Nucleus accumbens (tissue), 56 donors: ENCODE measurements around the gene GRID2.

Source experiments
- DNase-seq, 56 donors: peaks; one replicate each; lab custom pipeline; 2025; lab: John Stamatoyannopoulos, UW

The GRID2 gene

GRCh38 chr4:92864096-92864495, 560.3 kb downstream of the GRID2 start:
- peak in 7 of 56 donors; percentile 1 to 26 (median 5) for DNase-seq

GRCh38 chr4:92872604-92873003, 568.8 kb downstream of the GRID2 start:
- no peak for DNase-seq

GRCh38 chr4:92885632-92886031, 581.9 kb downstream of the GRID2 start:
- no peak for DNase-seq

GRCh38 chr4:92952426-92952825, 648.7 kb downstream of the GRID2 start:
- DNase-seq = no peak

GRCh38 chr4:92952897-92953296, 649.1 kb downstream of the GRID2 start:
- DNase-seq = no peak

GRCh38 chr4:92953462-92953861, 649.7 kb downstream of the GRID2 start:
- no peak for DNase-seq

- no peak for DNase-seq
Observed at GRCh38 chr4:92961881-92962280, 658.1 kb downstream of the GRID2 start.

- DNase-seq = no peak
Observed at GRCh38 chr4:92962831-92963230, 659.1 kb downstream of the GRID2 start.

GRCh38 chr4:92968556-92968955, 664.8 kb downstream of the GRID2 start:
- DNase-seq = no peak

GRCh38 chr4:92968996-92969395, 665.2 kb downstream of the GRID2 start:
- no peak for DNase-seq

- no peak for DNase-seq
Observed at GRCh38 chr4:92969650-92970379, 666.0 kb downstream of the GRID2 start.

- no peak for DNase-seq
Observed at GRCh38 chr4:92970996-92971395, 667.2 kb downstream of the GRID2 start.

- DNase-seq = no peak
Observed at GRCh38 chr4:92988301-92988700, 684.5 kb downstream of the GRID2 start.

GRCh38 chr4:92992758-92993157, 689.0 kb downstream of the GRID2 start:
- DNase-seq = no peak

- no peak for DNase-seq
Observed at GRCh38 chr4:92994727-92995126, 691.0 kb downstream of the GRID2 start.

GRCh38 chr4:92996533-92996932, 692.8 kb downstream of the GRID2 start:
- DNase-seq = no peak

GRCh38 chr4:93000910-93001309, 697.1 kb downstream of the GRID2 start:
- DNase-seq = no peak

GRCh38 chr4:93002240-93002639, 698.5 kb downstream of the GRID2 start:
- DNase-seq = no peak

- DNase-seq = no peak
Observed at GRCh38 chr4:93016350-93016749, 712.6 kb downstream of the GRID2 start.

GRCh38 chr4:93018243-93018642, 714.5 kb downstream of the GRID2 start:
- DNase-seq = no peak

- DNase-seq = no peak
Observed at GRCh38 chr4:93018806-93019205, 715.0 kb downstream of the GRID2 start.

GRCh38 chr4:93029769-93030168, 726.0 kb downstream of the GRID2 start:
- no peak for DNase-seq

- no peak for DNase-seq
Observed at GRCh38 chr4:93030670-93031069, 726.9 kb downstream of the GRID2 start.
